Upper lobe of left lung (tissue), 6 donors: ENCODE results near the gene STK35. TPM values are rescaled to one million over a fixed set of nuclear protein-coding genes. Genes with fewer than 3 reads are reported as not detected.

ENCODE experiments used
- ATAC-seq, 2 donors: fragments of 200-7000 bp; cut with Tn5 transposase; one replicate each; pipeline ENCODE4 v1.9.1; 2022; ENCODE audit warnings: mild to moderate bottlenecking in 2 of 2, moderate library complexity in 2 of 2; ENCODE audit not compliant: low FRiP score in 2 of 2
- DNase-seq, 2 donors: peaks; one replicate each; pipeline ENCODE4 v3.0.0-alpha.2; 2019 to 2020
- H3K27ac ChIP-seq, 4 donors: fragments of 200-600 bp; sonication (generic); one replicate each; pipeline ENCODE4 v1.5.1; 2016 to 2019
- H3K27me3 ChIP-seq, 4 donors: fragments of 200-600 bp; sonication (generic); one replicate each; pipeline ENCODE4 v1.5.1; 2017 to 2019
- H3K36me3 ChIP-seq, 4 donors: fragments of 200-600 bp; sonication (generic); one replicate each; pipeline ENCODE4 v1.5.1; 2016 to 2019
- H3K4me1 ChIP-seq, 4 donors: fragments of 200-600 bp; sonication (generic); one replicate each; pipeline ENCODE4 v1.5.1; 2018 to 2019
- H3K4me3 ChIP-seq, 4 donors: fragments of 200-600 bp; sonication (generic); one replicate each; pipeline ENCODE4 v1.5.1; 2017 to 2019; ENCODE audit warnings: mild to moderate bottlenecking in 2 of 4, moderate library complexity in 1 of 4
- H3K9me3 ChIP-seq, 4 donors: fragments of 200-600 bp; sonication (generic); one replicate each; pipeline ENCODE4 v1.5.1; 2018 to 2019
- EP300 ChIP-seq, 4 donors: sonication (generic); formaldehyde crosslinking; IDR thresholded peaks; one replicate each; pipeline ENCODE4 v1.5.1; 2017; ENCODE audit warnings: antibody characterized with exemption in 4 of 4, control low read depth in 2 of 4
- POLR2A ChIP-seq, 4 donors: fragments of 450-650 bp; IDR thresholded peaks; one replicate each; pipeline ENCODE4 v1.5.1; 2016 to 2017; ENCODE audit warnings: antibody characterized with exemption in 4 of 4, mild to moderate bottlenecking in 2 of 4
- POLR2AphosphoS5 ChIP-seq, 2 donors: sonication (generic); formaldehyde crosslinking; IDR thresholded peaks; one replicate each; pipeline ENCODE4 v1.5.1; 2017; ENCODE audit warnings: antibody characterized with exemption in 2 of 2
- WGBS, 2 donors: methylation state at CpG; one replicate each; pipeline ENCODE4 v1.1.5; 2017 to 2018; 5-methylcytosine and 5-hydroxymethylcytosine counted together
- small RNA-seq, 4 donors: library from RNA; depleted of rRNA; stranded (forward); fragments of <200 nt; gene quantifications; one replicate each; pipeline ENCODE3, GENCODE V24; 2016
- total RNA-seq, 6 donors: library from RNA; depleted of rRNA in 4 of 6; stranded (reverse); fragments of >200 nt in 4 of 6; gene quantifications; one replicate each; pipeline versions ENCODE4 v1.1.0 to v1.2.1, GENCODE V29; 2016 to 2021
- TF ChIP-seq, protein P1 (sequence below), 6 experiments: fragments of 450-650 bp in 4 of 6; fragments of 200-600 bp in 2 of 6; sonication (generic) in 2 of 6; IDR thresholded peaks; one replicate each; pipeline ENCODE4 v1.5.1; 2016 to 2019; ENCODE audit warnings: antibody characterized with exemption in 6 of 6
- donor health status: DM: no; HTN: no; CAD: no; lungs with moderate emphysema.
- donor health status: DM: no; HTN: yes; CAD: no; lungs with severe emphysema.

The STK35 gene
- total RNA-seq, 6 donors from 2014 or later, result 14.4 to 36.0 (median 22.5) TPM

- no peaks in the 10 kb centered on the region for H3K27me3 ChIP-seq
- 67 to 77% methylated on average over 7 of the region's 7 CpGs for WGBS, 2 donors
- TF ChIP-seq POLR2A (IDR thresholded peaks at IDR 0.05), result no peak
- TF ChIP-seq EP300 (IDR thresholded peaks at IDR 0.05), result no peak
- TF ChIP-seq, protein P1, sequence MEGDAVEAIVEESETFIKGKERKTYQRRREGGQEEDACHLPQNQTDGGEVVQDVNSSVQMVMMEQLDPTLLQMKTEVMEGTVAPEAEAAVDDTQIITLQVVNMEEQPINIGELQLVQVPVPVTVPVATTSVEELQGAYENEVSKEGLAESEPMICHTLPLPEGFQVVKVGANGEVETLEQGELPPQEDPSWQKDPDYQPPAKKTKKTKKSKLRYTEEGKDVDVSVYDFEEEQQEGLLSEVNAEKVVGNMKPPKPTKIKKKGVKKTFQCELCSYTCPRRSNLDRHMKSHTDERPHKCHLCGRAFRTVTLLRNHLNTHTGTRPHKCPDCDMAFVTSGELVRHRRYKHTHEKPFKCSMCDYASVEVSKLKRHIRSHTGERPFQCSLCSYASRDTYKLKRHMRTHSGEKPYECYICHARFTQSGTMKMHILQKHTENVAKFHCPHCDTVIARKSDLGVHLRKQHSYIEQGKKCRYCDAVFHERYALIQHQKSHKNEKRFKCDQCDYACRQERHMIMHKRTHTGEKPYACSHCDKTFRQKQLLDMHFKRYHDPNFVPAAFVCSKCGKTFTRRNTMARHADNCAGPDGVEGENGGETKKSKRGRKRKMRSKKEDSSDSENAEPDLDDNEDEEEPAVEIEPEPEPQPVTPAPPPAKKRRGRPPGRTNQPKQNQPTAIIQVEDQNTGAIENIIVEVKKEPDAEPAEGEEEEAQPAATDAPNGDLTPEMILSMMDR (IDR thresholded peaks at IDR 0.05), result no peak
- TF ChIP-seq POLR2AphosphoS5 (IDR thresholded peaks at IDR 0.05), result no peak
- ATAC-seq (no peak), DNase-seq (no peak)
- H3K4me1 ChIP-seq, result no peaks in the 10 kb centered on the region
- no peaks in the 10 kb centered on the region for H3K36me3 ChIP-seq
- no peak overlapping the region for H3K27ac ChIP-seq
- no peaks in the 10 kb centered on the region for H3K9me3 ChIP-seq
- no peak overlapping the region for H3K4me3 ChIP-seq
Measured at GRCh38 chr20:2197166-2197565, 95.5 kb downstream of the STK35 start.

Small RNA genes within 50 kb of the gene (small RNA-seq; reads per million reads assigned to genes)
- gene RPL7P2, result 0 reads per million in 4 donors

Other genes starting within 250 kb of the STK35 start
- 100 to 1,000 TPM in 1 of 6 donors, 10 to 100 TPM in 5; 36.3 to 119 (median 60.4) TPM for gene SIRPA, start 206.4 kb upstream of the STK35 start, total RNA-seq
- gene PDYN, start 107.8 kb upstream of the STK35 start, total RNA-seq, result not detected
- gene TGM3, start 194.2 kb downstream of the STK35 start, total RNA-seq, result 1 to 10 TPM in 1 of 6 donors, under 1 TPM in 4, not detected in 1; 0.33 to 1.0 (median 0.46) TPM